GM21825 (cell line): ENCODE measurements around the gene NINJ2.
"Not testable (repeated sequence)": the region's sequence is repeated elsewhere in the genome, so short reads cannot be mapped to it uniquely, and the experiment has no call there.

Experiments used
- ATAC-seq: cut with Tn5 transposase; IDR thresholded peaks from one replicate; pipeline ENCODE4 v1.9.1; 2021; ENCODE audit warnings: mild to moderate bottlenecking, moderate library complexity; ENCODE audit not compliant: unreplicated experiment

NINJ2 gene

DNA sequence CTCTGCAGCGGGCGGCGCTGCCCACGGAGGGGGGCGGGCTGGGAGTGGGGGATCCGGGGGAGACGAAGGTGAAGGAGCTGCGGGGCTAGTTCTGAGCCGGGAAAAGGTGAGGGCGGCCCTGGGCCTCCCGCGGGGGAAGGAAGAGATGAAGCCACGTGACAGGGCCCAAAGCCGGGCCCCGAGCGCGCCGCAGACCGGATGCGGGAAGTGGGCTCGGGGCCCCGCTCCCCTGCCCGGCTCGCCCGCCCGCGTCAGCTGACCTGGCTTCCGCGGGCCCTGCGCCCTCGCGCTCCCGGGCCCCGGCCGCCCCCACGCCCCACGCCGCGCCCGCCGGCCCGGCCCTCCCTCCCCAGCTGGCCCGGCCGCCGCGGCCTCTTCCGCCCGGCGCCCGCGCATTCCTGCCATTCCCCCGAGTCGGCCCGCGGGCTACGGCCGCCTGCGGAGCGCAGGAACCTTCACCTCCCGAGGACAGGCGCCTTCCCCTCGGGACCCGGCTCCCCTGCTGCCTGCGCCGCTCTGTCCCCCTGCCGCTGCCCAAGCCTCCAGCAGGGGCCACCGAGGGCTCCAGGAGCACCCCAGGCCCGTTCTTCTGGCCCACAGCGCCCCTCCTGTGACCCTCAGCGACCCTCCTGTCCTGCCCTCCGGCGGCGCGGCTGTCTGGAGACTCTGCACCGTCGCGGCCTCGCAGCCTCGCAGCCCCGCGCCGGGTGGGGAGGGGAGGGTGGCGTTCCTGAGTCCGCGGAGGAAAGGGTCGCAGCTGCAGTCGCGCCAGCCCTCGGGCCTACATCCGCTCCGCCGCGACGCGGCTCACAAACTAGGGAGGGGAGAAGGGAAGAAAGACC, 20.4 kb downstream of the NINJ2 start:
- peak; percentile 60 for ATAC-seq

- not testable (repeated sequence) for ATAC-seq
These were observed 21.9 kb downstream of the NINJ2 start for GRCh38 chr12:641321-641720.

GRCh38 chr12:640773-641172, 22.5 kb downstream of the NINJ2 start:
- no peak for ATAC-seq

GRCh38 chr12:639988-640387, 23.3 kb downstream of the NINJ2 start:
- ATAC-seq: no peak

GRCh38 chr12:639566-639965, 23.7 kb downstream of the NINJ2 start:
- ATAC-seq: no peak

- ATAC-seq: no peak
These were observed 24.2 kb downstream of the NINJ2 start for GRCh38 chr12:638953-639557.

DNA sequence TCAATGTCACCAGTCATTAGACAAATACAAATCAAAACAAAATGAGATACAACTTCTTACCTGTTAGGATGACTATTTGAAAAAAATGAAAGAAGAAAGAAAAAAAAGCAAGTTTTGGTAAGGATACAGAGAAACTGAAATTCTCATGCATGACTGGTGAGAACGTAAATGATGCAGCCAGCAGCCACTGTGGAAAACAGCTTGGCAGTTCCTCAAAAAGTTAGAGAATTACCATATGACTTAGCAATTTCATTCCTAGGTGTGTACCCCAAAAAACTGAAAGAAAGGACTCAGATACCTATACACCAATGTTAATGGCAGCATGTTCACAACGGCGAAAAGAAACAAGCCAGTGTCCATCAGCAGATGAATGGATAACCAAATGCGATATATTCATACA, 26.6 kb downstream of the NINJ2 start:
- ATAC-seq: no peak

GRCh38 chr12:633731-634130, 29.5 kb downstream of the NINJ2 start:
- no peak for ATAC-seq

GRCh38 chr12:632102-632696, 31.0 kb downstream of the NINJ2 start:
- ATAC-seq: no peak

DNA sequence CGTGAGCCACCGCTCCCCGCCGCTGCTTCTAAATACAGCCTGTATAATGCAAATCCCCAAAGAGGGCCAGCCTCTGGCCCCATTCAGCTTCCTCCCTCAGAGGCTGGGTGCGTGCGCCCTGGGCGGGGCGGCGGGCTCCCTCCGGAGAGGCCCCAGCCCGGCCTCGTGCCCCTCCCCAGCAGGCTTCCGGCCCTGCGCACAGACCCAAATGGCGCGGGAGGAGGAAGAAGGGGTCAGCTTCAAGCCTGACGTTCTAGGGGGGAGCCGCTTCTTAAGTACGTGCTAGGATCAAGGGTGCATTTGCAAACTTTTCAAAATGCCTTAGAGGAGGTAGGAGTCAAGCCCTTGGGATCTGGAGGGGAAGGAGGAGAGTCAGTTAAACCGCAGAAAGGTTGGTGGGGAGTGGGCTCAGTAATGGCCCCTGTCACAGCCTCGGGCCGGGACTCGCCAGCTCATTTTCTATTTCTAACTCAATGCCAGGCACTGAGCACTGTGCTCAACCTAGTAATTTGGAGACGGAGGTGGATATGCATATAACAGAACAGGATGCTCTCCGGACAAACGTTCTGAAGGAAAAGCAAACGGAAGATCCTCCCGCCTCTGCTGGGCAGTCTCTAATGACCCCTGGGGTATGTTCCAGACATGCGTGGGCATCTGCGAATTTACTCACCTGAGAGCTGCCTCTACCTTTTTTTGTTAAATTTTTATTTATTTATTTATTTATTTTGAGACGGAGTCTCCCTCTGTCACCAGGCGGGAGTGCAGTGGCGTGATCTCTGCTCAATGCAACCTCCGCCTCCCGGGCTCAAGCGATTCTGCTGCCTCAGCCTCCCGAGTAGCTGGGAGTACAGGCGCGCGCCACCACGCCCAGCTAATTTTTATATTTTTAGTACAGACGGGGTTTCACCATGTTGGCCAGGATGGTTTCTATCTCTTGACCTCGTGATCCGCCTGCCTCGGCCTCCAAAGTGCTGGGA, 32.3 kb downstream of the NINJ2 start:
- ATAC-seq: peak; percentile 90

GRCh38 chr12:628742-629078, 34.5 kb downstream of the NINJ2 start:
- ATAC-seq: not testable (repeated sequence)

GRCh38 chr12:627863-628741, 35.1 kb downstream of the NINJ2 start:
- no peak for ATAC-seq

- ATAC-seq: no peak
These were observed 36.0 kb downstream of the NINJ2 start for GRCh38 chr12:627285-627684.

- no peak for ATAC-seq
These were observed 37.2 kb downstream of the NINJ2 start for GRCh38 chr12:625998-626397.

DNA sequence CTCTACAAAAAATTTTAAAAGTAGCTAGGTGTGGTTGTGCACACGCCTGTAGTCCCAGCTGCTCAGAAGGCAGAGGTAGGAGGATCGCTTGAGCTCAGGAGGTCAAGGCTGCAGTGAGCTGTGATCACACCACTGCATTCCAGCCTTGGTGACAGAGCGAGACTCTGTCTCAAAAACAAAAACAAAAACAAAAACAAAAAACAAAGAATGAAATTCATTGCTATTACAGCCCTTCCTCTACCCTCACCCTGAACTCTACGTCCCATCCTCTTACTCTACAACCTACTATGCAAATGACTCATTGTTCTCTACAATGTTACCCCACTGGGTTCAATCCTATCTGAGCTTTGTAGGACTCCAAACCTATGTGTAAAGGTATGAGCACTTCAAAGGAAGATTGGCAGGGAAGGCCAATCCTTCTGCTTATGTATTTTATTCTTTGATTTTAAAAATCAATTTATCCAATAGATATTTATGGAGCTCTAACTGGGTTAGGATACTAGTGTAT, 39.3 kb downstream of the NINJ2 start:
- ATAC-seq: no peak

GRCh38 chr12:623172-623864, 39.9 kb downstream of the NINJ2 start:
- no peak for ATAC-seq

GRCh38 chr12:622416-622815, 40.8 kb downstream of the NINJ2 start:
- ATAC-seq: no peak

GRCh38 chr12:619346-619745, 43.9 kb downstream of the NINJ2 start:
- no peak for ATAC-seq

- no peak for ATAC-seq
These were observed 44.6 kb downstream of the NINJ2 start for GRCh38 chr12:618605-619004.
